Uterus (tissue), 2 donors: ENCODE data around the gene STAB2.

Experiments
- POLR2A ChIP-seq, 2 donors: fragments of 450-650 bp; IDR thresholded peaks; one replicate each; pipeline ENCODE4 v1.6.1; 2016; ENCODE audit warnings: antibody characterized with exemption in 2 of 2, mild to moderate bottlenecking in 1 of 2, moderate library complexity in 1 of 2
- TF ChIP-seq, protein P1 (sequence below), 4 experiments: fragments of 200-600 bp in 2 of 4; fragments of 450-650 bp in 2 of 4; sonication (generic) in 2 of 4; IDR thresholded peaks; one replicate each; pipeline ENCODE4 v1.5.1; 2016 to 2019; ENCODE audit warnings: antibody characterized with exemption in 4 of 4, mild to moderate bottlenecking in 2 of 4, moderate library complexity in 1 of 4

DNA sequence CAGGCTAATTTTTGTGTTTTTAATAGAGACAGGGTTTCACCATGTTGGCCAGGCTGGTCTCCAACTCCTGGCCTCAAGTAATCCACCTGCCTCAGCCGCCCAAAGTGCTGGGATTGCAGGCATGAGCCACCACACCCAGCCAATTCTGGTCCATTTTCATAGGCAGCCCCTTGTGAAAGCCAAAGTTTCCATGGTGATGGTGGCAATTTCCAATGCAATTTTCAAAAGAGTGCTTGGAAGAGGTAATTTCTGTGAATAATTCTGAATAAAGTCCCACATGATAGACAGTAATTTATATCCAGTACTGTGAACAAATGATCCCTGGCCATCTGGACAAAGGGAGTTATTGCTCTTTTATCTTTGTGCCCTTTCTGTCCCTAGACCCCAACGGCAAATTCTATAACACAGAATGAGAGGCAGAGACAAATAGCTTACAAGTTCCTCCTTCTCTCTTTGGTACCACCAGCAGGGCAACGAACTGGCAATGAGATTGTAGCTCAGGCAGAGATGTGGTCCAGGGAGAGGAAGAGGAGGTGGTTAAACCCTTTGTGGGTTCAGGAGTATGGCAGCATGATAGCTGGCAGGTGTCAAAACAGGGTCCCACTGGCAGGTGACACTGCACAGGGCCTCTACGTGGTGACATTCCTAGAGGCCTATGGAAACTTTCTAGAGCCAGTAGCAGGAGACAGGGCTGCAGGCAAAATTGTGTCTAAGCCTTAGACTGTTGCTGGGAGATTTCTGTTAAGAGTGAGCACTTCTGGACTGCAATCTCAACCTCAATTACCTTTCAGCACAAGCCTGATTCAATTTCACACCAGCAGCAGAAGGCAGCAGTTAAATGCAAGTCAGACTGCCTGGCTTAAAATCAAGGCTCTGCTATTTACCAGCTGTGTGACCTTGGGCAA lies 207.5 kb downstream of the STAB2 start:
- TF ChIP-seq, protein P1, sequence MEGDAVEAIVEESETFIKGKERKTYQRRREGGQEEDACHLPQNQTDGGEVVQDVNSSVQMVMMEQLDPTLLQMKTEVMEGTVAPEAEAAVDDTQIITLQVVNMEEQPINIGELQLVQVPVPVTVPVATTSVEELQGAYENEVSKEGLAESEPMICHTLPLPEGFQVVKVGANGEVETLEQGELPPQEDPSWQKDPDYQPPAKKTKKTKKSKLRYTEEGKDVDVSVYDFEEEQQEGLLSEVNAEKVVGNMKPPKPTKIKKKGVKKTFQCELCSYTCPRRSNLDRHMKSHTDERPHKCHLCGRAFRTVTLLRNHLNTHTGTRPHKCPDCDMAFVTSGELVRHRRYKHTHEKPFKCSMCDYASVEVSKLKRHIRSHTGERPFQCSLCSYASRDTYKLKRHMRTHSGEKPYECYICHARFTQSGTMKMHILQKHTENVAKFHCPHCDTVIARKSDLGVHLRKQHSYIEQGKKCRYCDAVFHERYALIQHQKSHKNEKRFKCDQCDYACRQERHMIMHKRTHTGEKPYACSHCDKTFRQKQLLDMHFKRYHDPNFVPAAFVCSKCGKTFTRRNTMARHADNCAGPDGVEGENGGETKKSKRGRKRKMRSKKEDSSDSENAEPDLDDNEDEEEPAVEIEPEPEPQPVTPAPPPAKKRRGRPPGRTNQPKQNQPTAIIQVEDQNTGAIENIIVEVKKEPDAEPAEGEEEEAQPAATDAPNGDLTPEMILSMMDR (IDR thresholded peaks at IDR 0.05), result no peak
- no peak for TF ChIP-seq POLR2A (IDR thresholded peaks at IDR 0.05)
